ENCODE measurements around the gene KIR2DL1. TPM values are rescaled to one million over a fixed set of nuclear protein-coding genes. Genes with fewer than 3 reads are reported as not detected.
"Not testable (repeated sequence)": the region's sequence is repeated elsewhere in the genome, so short reads cannot be mapped to it uniquely, and the experiment has no call there.

Gene KIR2DL1
- total and polyA plus RNA-seq, 5 donors from 2014 or later: 0.10 TPM; not detected in 4

DNA sequence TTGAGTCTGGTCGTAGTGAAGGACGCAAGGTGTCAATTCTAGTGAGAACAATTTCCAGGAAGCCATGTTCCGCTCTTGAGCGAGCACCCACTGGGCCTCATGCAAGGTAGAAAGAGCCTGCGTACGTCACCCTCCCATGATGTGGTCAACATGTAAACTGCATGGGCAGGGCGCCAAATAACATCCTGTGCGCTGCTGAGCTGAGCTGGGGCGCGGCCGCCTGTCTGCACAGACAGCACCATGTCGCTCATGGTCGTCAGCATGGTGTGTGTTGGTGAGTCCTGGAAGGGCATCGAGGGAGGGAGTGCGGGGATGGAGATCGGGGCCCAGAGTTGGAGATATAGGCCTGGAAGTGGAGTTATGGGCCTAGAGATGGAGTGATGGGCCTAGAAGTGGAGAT is 31.3 kb upstream of the KIR2DL1 start, which contains the start of gene KIR2DL3:
KIR2DL3 (plus strand) TSS at position 208 of the 400 bp plus-strand sequence; CDS start at position 241, 33 bp downstream.
- not testable (repeated sequence) for H3K27ac ChIP-seq (ENCODE audit: insufficient read depth, low read length, poor library complexity, severe bottlenecking); H3K4me3 Mint-ChIP-seq
- H3K27ac Mint-ChIP-seq: peak within 1 kb of the TSS in 1 of 3 donors; percentile 11

GRCh38 chr19:54738715-54739114 is 30.9 kb upstream of the KIR2DL1 start:
- Histone ChIP-seq H3K27me3 (ENCODE audit: control insufficient read depth, insufficient read depth, low read length) (no peaks in the 10 kb centered on the region), H3K27ac (ENCODE audit: insufficient read depth, low read length, poor library complexity, severe bottlenecking) (no peak overlapping the region)

More for the DNA sequence above, 31.3 kb upstream of the KIR2DL1 start, which contains the start of gene KIR2DL3:
- H3K4me1 ChIP-seq (ENCODE audit: control insufficient read depth, insufficient read depth, low read length, poor library complexity, severe bottlenecking); H3K27me3 ChIP-seq (ENCODE audit: control insufficient read depth, insufficient read depth, low read length); H3K4me3 ChIP-seq (ENCODE audit: low read depth, low read length); H3K9me3 Mint-ChIP-seq; H3K36me3 Mint-ChIP-seq; H3K36me3 ChIP-seq (ENCODE audit: control insufficient read depth, insufficient read depth, low read length); H3K27me3 Mint-ChIP-seq; DNase-seq; H3K9me3 ChIP-seq (ENCODE audit: control insufficient read depth in 2 of 2, low read length in 2 of 2); H3K4me1 Mint-ChIP-seq; ATAC-seq (ENCODE audit: low read depth in 2 of 2): not testable (repeated sequence)

DNA sequence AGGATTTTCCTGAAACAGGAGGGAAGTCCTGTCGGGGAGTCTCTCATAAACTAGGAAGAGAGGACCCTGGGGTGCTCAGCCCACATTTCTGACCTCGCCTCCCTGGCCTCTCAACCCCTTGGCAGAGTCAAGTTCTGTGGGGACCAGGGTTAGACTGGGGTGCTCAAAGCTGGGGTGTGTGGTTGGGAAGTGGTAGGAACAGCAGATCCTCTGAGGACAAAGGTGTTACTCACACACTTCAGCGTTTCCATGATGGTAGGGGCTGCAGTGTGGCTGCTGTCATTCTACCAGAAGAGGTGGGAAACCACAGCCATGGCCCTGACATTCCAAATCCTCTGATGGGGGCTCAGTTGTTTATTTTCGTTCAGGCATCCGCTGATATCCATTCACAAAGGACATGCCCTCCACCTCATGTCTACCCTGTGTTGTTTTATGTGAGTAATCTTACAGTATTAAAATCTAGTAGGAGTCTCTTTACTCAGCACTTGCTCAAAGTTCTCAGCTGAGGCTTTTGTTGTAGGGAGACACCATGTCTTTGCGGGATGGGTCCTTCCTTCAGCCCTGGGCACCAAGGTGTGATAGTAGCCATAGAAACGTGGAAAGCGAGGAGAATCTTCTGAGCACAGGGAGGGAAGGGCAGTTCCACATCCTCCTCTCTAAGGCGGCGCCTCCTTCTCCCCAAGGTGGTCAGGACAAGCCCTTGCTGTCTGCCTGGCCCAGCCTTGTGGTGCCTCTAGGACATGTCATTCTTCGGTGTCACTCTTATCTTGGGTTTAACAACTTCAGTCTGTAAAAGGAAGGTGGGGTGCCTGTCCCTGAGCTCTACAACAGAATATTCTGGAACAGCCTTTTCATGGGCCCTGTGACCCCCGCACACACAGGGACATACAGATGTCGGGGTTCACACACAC is 29.8 kb upstream of the KIR2DL1 start:
- ATAC-seq (ENCODE audit: low read depth in 2 of 2): no peak
- no peaks in the 10 kb centered on the region for H3K36me3 ChIP-seq (ENCODE audit: control insufficient read depth, insufficient read depth, low read length)
- H3K4me3 Mint-ChIP-seq: no peak overlapping the region
- H3K4me1 ChIP-seq (ENCODE audit: control insufficient read depth, insufficient read depth, low read length, poor library complexity, severe bottlenecking): no peaks in the 10 kb centered on the region
- no peak overlapping the region for H3K27ac Mint-ChIP-seq
- no peaks in the 10 kb centered on the region for H3K27me3 ChIP-seq (ENCODE audit: control insufficient read depth, insufficient read depth, low read length)
- H3K27ac ChIP-seq (ENCODE audit: insufficient read depth, low read length, poor library complexity, severe bottlenecking): no peak overlapping the region
- peaks cover 0 to 1% (median 0%) of the 10 kb centered on the region in 7 donors for H3K9me3 Mint-ChIP-seq
- H3K36me3 Mint-ChIP-seq: no peaks in the 10 kb centered on the region
- peaks cover 4% of the 10 kb centered on the region for H3K27me3 Mint-ChIP-seq
- H3K9me3 ChIP-seq (ENCODE audit: control insufficient read depth in 2 of 2, low read length in 2 of 2): no peaks in the 10 kb centered on the region
- H3K4me1 Mint-ChIP-seq: no peaks in the 10 kb centered on the region
- no peak overlapping the region for H3K4me3 ChIP-seq (ENCODE audit: low read depth, low read length)
- no peak for DNase-seq

More at GRCh38 chr19:54738715-54739114, 30.9 kb upstream of the KIR2DL1 start:
- H3K4me3 ChIP-seq (ENCODE audit: low read depth, low read length): no peak overlapping the region
- Mint-ChIP-seq H3K36me3 (no peaks in the 10 kb centered on the region), H3K4me3 (no peak overlapping the region), H3K9me3 (peaks cover 0 to 3% (median 0%) of the 10 kb centered on the region in 7 donors), H3K27ac (peak overlapping the region in 1 of 3 donors; percentile 11), H3K4me1 (no peaks in the 10 kb centered on the region), H3K27me3 (peaks cover 4% of the 10 kb centered on the region)
- ATAC-seq (ENCODE audit: low read depth in 2 of 2): no peak
- no peaks in the 10 kb centered on the region for H3K36me3 ChIP-seq (ENCODE audit: control insufficient read depth, insufficient read depth, low read length)
- no peaks in the 10 kb centered on the region for H3K9me3 ChIP-seq (ENCODE audit: control insufficient read depth in 2 of 2, low read length in 2 of 2)
- no peak for DNase-seq
- no peaks in the 10 kb centered on the region for H3K4me1 ChIP-seq (ENCODE audit: control insufficient read depth, insufficient read depth, low read length, poor library complexity, severe bottlenecking)

DNA sequence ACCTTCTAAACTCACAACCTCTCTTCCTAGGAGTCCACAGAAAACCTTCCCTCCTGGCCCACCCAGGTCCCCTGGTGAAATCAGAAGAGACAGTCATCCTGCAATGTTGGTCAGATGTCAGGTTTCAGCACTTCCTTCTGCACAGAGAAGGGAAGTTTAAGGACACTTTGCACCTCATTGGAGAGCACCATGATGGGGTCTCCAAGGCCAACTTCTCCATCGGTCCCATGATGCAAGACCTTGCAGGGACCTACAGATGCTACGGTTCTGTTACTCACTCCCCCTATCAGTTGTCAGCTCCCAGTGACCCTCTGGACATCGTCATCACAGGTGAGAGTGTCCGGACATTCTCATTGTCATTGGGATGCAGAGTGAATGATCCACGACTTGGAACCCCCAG is 27.6 kb upstream of the KIR2DL1 start:
- H3K27ac ChIP-seq (ENCODE audit: insufficient read depth, low read length, poor library complexity, severe bottlenecking); H3K27ac Mint-ChIP-seq; H3K36me3 Mint-ChIP-seq: not testable (repeated sequence)

DNA sequence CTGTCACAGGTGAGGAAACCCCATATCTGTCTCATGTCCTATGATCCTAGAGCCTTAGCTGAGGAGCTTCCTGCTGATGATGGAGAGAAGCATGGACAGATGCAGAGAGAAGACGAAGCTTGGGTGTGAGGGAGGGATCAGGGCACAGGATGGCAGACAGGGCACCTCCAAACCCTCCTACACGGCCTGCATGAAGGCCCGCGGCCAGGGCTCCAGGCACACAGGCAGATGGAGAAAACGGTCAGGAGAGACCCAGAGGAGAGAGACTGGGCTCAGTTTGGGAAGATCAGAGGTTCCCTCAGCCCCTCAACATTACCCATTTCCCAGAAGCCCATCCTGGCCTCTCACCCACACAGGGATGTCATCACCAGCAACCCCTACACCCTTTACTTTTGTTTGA is 25.5 kb upstream of the KIR2DL1 start:
- H3K9me3 Mint-ChIP-seq; H3K36me3 ChIP-seq (ENCODE audit: control insufficient read depth, insufficient read depth, low read length); ATAC-seq (ENCODE audit: low read depth in 2 of 2); H3K4me1 ChIP-seq (ENCODE audit: control insufficient read depth, insufficient read depth, low read length, poor library complexity, severe bottlenecking); H3K27me3 Mint-ChIP-seq; H3K27me3 ChIP-seq (ENCODE audit: control insufficient read depth, insufficient read depth, low read length); H3K9me3 ChIP-seq (ENCODE audit: control insufficient read depth in 2 of 2, low read length in 2 of 2); H3K4me1 Mint-ChIP-seq; H3K4me3 Mint-ChIP-seq; H3K36me3 Mint-ChIP-seq; DNase-seq; H3K27ac ChIP-seq (ENCODE audit: insufficient read depth, low read length, poor library complexity, severe bottlenecking); H3K27ac Mint-ChIP-seq; H3K4me3 ChIP-seq (ENCODE audit: low read depth, low read length): not testable (repeated sequence)

More for the DNA sequence above, 27.6 kb upstream of the KIR2DL1 start:
- not testable (repeated sequence) for H3K27me3 ChIP-seq (ENCODE audit: control insufficient read depth, insufficient read depth, low read length); H3K36me3 ChIP-seq (ENCODE audit: control insufficient read depth, insufficient read depth, low read length); DNase-seq; H3K4me3 Mint-ChIP-seq; H3K4me1 Mint-ChIP-seq; H3K9me3 Mint-ChIP-seq; H3K9me3 ChIP-seq (ENCODE audit: control insufficient read depth in 2 of 2, low read length in 2 of 2); H3K27me3 Mint-ChIP-seq; ATAC-seq (ENCODE audit: low read depth in 2 of 2); H3K4me1 ChIP-seq (ENCODE audit: control insufficient read depth, insufficient read depth, low read length, poor library complexity, severe bottlenecking); H3K4me3 ChIP-seq (ENCODE audit: low read depth, low read length)

DNA sequence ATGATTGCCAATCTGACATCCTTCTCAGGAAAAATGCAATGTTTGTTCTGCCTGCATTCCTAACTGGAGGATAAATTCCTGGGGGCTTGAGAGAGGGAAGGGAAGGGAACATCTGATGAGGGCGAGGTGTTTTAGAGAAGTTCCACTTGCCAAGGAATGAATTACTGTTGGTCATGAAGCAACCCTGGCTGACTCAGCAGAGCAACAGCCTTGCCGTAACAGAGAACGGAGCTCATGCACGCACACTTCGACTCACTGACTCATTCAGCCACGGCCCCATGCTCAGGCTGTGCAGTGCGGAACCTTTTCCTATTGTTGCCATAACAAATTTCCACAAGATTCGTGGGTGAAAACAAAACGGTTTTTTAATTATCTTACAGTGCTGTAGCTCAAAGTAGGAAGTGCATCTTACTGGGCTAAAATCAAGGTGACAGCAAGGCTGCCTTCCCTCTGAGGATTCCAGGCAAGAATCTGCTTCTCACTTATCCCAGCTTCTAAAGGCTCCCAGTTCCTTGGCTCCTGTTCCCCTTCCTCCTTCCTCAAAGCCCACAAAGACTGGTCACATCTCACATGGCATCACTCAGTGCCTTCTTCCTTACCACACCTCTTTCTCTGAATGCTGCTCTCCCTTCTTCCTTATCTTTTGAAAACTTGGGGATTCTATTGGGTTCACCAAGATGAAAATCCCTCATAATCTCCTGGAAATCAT is 21.8 kb upstream of the KIR2DL1 start:
- not testable (repeated sequence) for H3K4me3 ChIP-seq (ENCODE audit: low read depth, low read length); H3K4me1 ChIP-seq (ENCODE audit: control insufficient read depth, insufficient read depth, low read length, poor library complexity, severe bottlenecking); H3K36me3 Mint-ChIP-seq; H3K9me3 ChIP-seq (ENCODE audit: control insufficient read depth in 2 of 2, low read length in 2 of 2); H3K9me3 Mint-ChIP-seq; H3K27me3 ChIP-seq (ENCODE audit: control insufficient read depth, insufficient read depth, low read length); H3K36me3 ChIP-seq (ENCODE audit: control insufficient read depth, insufficient read depth, low read length); H3K27ac ChIP-seq (ENCODE audit: insufficient read depth, low read length, poor library complexity, severe bottlenecking); ATAC-seq (ENCODE audit: low read depth in 2 of 2); DNase-seq; H3K27ac Mint-ChIP-seq; H3K4me1 Mint-ChIP-seq; H3K4me3 Mint-ChIP-seq
- peaks cover 10% of the 10 kb centered on the region for H3K27me3 Mint-ChIP-seq

DNA sequence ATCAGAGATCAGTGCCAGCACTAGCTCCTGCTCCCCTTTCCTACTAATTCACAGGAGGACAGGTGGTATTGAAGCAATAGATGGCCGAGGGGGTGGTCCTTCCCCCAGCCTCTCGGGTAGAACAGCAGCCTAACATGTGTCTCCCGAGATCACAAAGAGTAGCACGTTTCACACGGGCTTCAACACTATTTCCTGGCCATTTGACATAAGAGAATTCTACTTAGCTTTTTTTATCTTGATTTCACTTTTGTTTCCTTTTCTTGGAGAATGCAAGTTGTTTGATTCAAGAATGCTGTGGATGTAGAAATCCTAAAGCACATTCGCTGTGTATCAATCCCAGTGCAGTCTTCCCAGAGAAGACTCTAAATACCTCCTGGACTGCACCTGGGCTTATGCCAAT is 19.3 kb upstream of the KIR2DL1 start:
- not testable (repeated sequence) for H3K4me3 Mint-ChIP-seq; H3K27me3 ChIP-seq (ENCODE audit: control insufficient read depth, insufficient read depth, low read length); H3K4me3 ChIP-seq (ENCODE audit: low read depth, low read length); H3K9me3 ChIP-seq (ENCODE audit: control insufficient read depth in 2 of 2, low read length in 2 of 2); H3K4me1 ChIP-seq (ENCODE audit: control insufficient read depth, insufficient read depth, low read length, poor library complexity, severe bottlenecking); H3K36me3 Mint-ChIP-seq; H3K27me3 Mint-ChIP-seq; H3K27ac Mint-ChIP-seq; H3K36me3 ChIP-seq (ENCODE audit: control insufficient read depth, insufficient read depth, low read length); H3K4me1 Mint-ChIP-seq; ATAC-seq (ENCODE audit: low read depth in 2 of 2); DNase-seq; H3K27ac ChIP-seq (ENCODE audit: insufficient read depth, low read length, poor library complexity, severe bottlenecking); H3K9me3 Mint-ChIP-seq
